Stimulated activated CD4-positive, alpha-beta T cell treated with anti-CD3 and anti-CD28 coated beads, TNF-alpha, amount 100 ng/mL, for 4 hours (primary cell): Measurements from ENCODE around the gene TOR4A.
"Not testable (repeated sequence)": the region's sequence is repeated elsewhere in the genome, so short reads cannot be mapped to it uniquely, and the experiment has no call there.

ENCODE experiments used
- DNase-seq, 3 experiments: peaks; one replicate each; pipeline ENCODE4 v3.0.0-alpha.2; 2020; ENCODE audit warnings: low read depth in 3 of 3

Gene TOR4A

GRCh38 chr9:137317718-137318511, 40.4 kb downstream of the TOR4A start:
- DNase-seq: no peak

GRCh38 chr9:137318602-137319001, 41.1 kb downstream of the TOR4A start:
- DNase-seq: no peak

GRCh38 chr9:137319011-137319738, 41.6 kb downstream of the TOR4A start:
- DNase-seq: no peak

GRCh38 chr9:137319739-137320551, 42.4 kb downstream of the TOR4A start:
- no peak for DNase-seq

- DNase-seq: no peak
Measured at GRCh38 chr9:137320555-137321384, 43.2 kb downstream of the TOR4A start.

GRCh38 chr9:137321726-137322361, 44.3 kb downstream of the TOR4A start:
- no peak for DNase-seq

- no peak for DNase-seq
Measured at GRCh38 chr9:137323531-137324331, 46.2 kb downstream of the TOR4A start.

- DNase-seq: no peak
Measured at GRCh38 chr9:137325124-137325523, 47.6 kb downstream of the TOR4A start.

GRCh38 chr9:137325799-137326198, 48.3 kb downstream of the TOR4A start:
- no peak for DNase-seq

GRCh38 chr9:137326445-137327065, 49.0 kb downstream of the TOR4A start:
- no peak for DNase-seq

GRCh38 chr9:137327641-137328550, 50.4 kb downstream of the TOR4A start:
- DNase-seq: not testable (repeated sequence)

GRCh38 chr9:137329590-137329989, 52.1 kb downstream of the TOR4A start:
- DNase-seq: not testable (repeated sequence)

GRCh38 chr9:137330689-137331088, 53.2 kb downstream of the TOR4A start:
- DNase-seq: no peak

GRCh38 chr9:137331929-137332328, 54.4 kb downstream of the TOR4A start:
- DNase-seq: no peak
